ENCODE data around the gene LGI1. TPM values are rescaled to one million over a fixed set of nuclear protein-coding genes. Genes with fewer than 3 reads are reported as not detected.

The LGI1 gene
- polyA plus RNA-seq, 1 donor from 2014 or later = 2.1 TPM

- H4K20me1 ChIP-seq (ENCODE audit: insufficient read depth) = no peaks in the 10 kb centered on the region
- no peak overlapping the region for H3K27ac ChIP-seq (ENCODE audit: low read length)
- H3F3A ChIP-seq (ENCODE audit: insufficient read depth, low read length, poor library complexity, severe bottlenecking) = no peaks in the 10 kb centered on the region
- no peak overlapping the region for H3K9ac ChIP-seq (ENCODE audit: low read length)
- no peak for TF ChIP-seq EZH2 (IDR thresholded peaks at IDR 0.05; ENCODE audit: borderline replicate concordance, insufficient read depth, low read length, poor library complexity, severe bottlenecking)
- TF ChIP-seq CTCF (IDR thresholded peaks at IDR 0.05; ENCODE audit: poor library complexity, severe bottlenecking) = no peak
- TF ChIP-seq MXI1 (conservative IDR thresholded peaks at IDR 0.05; ENCODE audit: poor library complexity, severe bottlenecking) = no peak
- TF ChIP-seq REST (IDR thresholded peaks at IDR 0.05; ENCODE audit: borderline replicate concordance) = no peak
- no peak for TF ChIP-seq SMC3 (conservative IDR thresholded peaks at IDR 0.05; ENCODE audit: poor library complexity)
- TF ChIP-seq EP300 (conservative IDR thresholded peaks at IDR 0.05; ENCODE audit: poor library complexity, severe bottlenecking) = no peak
- no peak for TF ChIP-seq RAD21 (conservative IDR thresholded peaks at IDR 0.05)
- no peak for TF ChIP-seq TAF1 (IDR thresholded peaks at IDR 0.05; ENCODE audit: low read depth)
- no peak for TF ChIP-seq POLR2AphosphoS5 (IDR thresholded peaks at IDR 0.05)
- H2AFZ ChIP-seq (ENCODE audit: low read depth, low read length) = no peak overlapping the region
- no peaks in the 10 kb centered on the region for H3K27me3 ChIP-seq (ENCODE audit: insufficient read depth, low read depth, low read length)
- H3K9me2 ChIP-seq (ENCODE audit: insufficient read depth, low read length) = no peaks in the 10 kb centered on the region
- no peak overlapping the region for H3K4me3 ChIP-seq (ENCODE audit: low read length)
- no peak overlapping the region for H3K4me2 ChIP-seq (ENCODE audit: low read length)
- no peaks in the 10 kb centered on the region for H3K9me3 ChIP-seq (ENCODE audit: low read length)
- H3K36me3 ChIP-seq (ENCODE audit: insufficient read depth, low read length) = no peaks in the 10 kb centered on the region
- no peaks in the 10 kb centered on the region for H3K79me2 ChIP-seq (replicated peaks; ENCODE audit: insufficient read depth, low read length)
These were observed 87.4 kb downstream of the LGI1 start for GRCh38 chr10:93844979-93845626.

Other genes with a start within 250 kb of the LGI1 start
- not detected in 2 replicates for gene FFAR4, start 191.3 kb upstream of the LGI1 start, polyA plus RNA-seq
- 0.73 and 1.9 TPM in 2 replicates for gene RBP4, start 156.7 kb upstream of the LGI1 start, polyA plus RNA-seq
- gene PDE6C, start 145.4 kb upstream of the LGI1 start, polyA plus RNA-seq = not detected in 2 replicates
- gene FRA10AC1, start 55.3 kb upstream of the LGI1 start, polyA plus RNA-seq = 15.7 and 22.8 TPM in 2 replicates
- 3.3 and 3.5 TPM in 2 replicates for gene SLC35G1, start 136.0 kb downstream of the LGI1 start, polyA plus RNA-seq
- gene PLCE1, start 236.0 kb downstream of the LGI1 start, polyA plus RNA-seq = 0.18 and 0.22 TPM in 2 replicates